ENCODE data around the gene CD302. TPM values are rescaled to one million over a fixed set of nuclear protein-coding genes. Genes with fewer than 3 reads are reported as not detected.

CD302 gene
- total RNA-seq (100 to 1,000 TPM in 1 of 2 donors, 10 to 100 TPM in 1; 65.9 to 118 TPM), polyA plus RNA-seq (100 to 1,000 TPM in 1 of 2 donors, 10 to 100 TPM in 1; 86.5 to 107 TPM)

- peak within 1 kb of the TSS; percentile 98 to 99 for H3K27ac ChIP-seq (ENCODE audit: low read depth in 1 of 2, low read length in 2 of 2)
- H3K4me3 ChIP-seq (ENCODE audit: low read depth in 1 of 3, low read length in 3 of 3), result peak within 1 kb of the TSS; percentile 83 to 99 (median 83)
- peak; percentile 78 for DNase-seq (ENCODE audit: low spot score)
- peak within 1 kb of the TSS; percentile 57 to 89 for H3K9ac ChIP-seq (ENCODE audit: low read depth in 1 of 2, low read length in 2 of 2)
- TF ChIP-seq RAD21 (IDR thresholded peaks at IDR 0.05) (peak; percentile 27 to 55), ATF3 (IDR thresholded peaks at IDR 0.05) (no peak), CTCF (IDR thresholded peaks at IDR 0.05; ENCODE audit: low read depth, low read length, missing input control) (no peak), EGR1 (IDR thresholded peaks at IDR 0.05; ENCODE audit: low read depth in 2 of 2) (peak; percentile 67 to 85), GABPA (IDR thresholded peaks at IDR 0.05 in 1 of 2, conservative IDR thresholded peaks at IDR 0.05 in 1 of 2) (peak in 1 of 2 donors; percentile 58), HNF4A (conservative IDR thresholded peaks at IDR 0.05) (peak; percentile 77 to 79), RXRA (IDR thresholded peaks at IDR 0.05) (peak; percentile 72 to 74), JUND (IDR thresholded peaks at IDR 0.05) (peak; percentile 69 to 77), YY1 (IDR thresholded peaks at IDR 0.05) (peak; percentile 58), REST (IDR thresholded peaks at IDR 0.05) (peak; percentile 86), ZBTB33 (IDR thresholded peaks at IDR 0.05) (peak; percentile 51), TAF1 (conservative IDR thresholded peaks at IDR 0.05) (peak; percentile 83), SP1 (IDR thresholded peaks at IDR 0.05) (peak; percentile 77), HNF4G (IDR thresholded peaks at IDR 0.05) (peak; percentile 16), NR2F2 (IDR thresholded peaks at IDR 0.05) (peak; percentile 88), MAX (IDR thresholded peaks at IDR 0.05) (peak; percentile 93), FOXA2 (IDR thresholded peaks at IDR 0.05) (peak; percentile 12), FOXA1 (IDR thresholded peaks at IDR 0.05) (no peak)
- no peaks in the 10 kb centered on the region for H3K36me3 ChIP-seq (ENCODE audit: control insufficient read depth in 4 of 4, insufficient read depth in 3 of 4, low read depth in 1 of 4, low read length in 3 of 4)
- H3K4me1 ChIP-seq (ENCODE audit: control insufficient read depth in 4 of 4, insufficient read depth in 4 of 4, low read length in 3 of 4), result peaks cover 14 to 67% (median 35%) of the 10 kb centered on the region in 4 donors
- WGBS, result under 1% methylated on average over 82 of the region's 82 CpGs
- H3K9me3 ChIP-seq (ENCODE audit: control insufficient read depth in 4 of 4, low read length in 3 of 4), result no peaks in the 10 kb centered on the region
- H3K27me3 ChIP-seq (ENCODE audit: control insufficient read depth in 4 of 4, insufficient read depth in 4 of 4, low read length in 3 of 4), result no peaks in the 10 kb centered on the region
Measured at GRCh38 chr2:159797543-159798375, at the start of gene CD302. Gene CD302 (minus strand): TSS chr2:159798208. CDS start chr2:159798198, 10 bp downstream.

All from liver (tissue), 9 donors.